ENCODE results near the gene ELMOD3.
"Not testable (repeated sequence)": the region's sequence is repeated elsewhere in the genome, so short reads cannot be mapped to it uniquely, and the experiment has no call there.

The ELMOD3 gene

DNA sequence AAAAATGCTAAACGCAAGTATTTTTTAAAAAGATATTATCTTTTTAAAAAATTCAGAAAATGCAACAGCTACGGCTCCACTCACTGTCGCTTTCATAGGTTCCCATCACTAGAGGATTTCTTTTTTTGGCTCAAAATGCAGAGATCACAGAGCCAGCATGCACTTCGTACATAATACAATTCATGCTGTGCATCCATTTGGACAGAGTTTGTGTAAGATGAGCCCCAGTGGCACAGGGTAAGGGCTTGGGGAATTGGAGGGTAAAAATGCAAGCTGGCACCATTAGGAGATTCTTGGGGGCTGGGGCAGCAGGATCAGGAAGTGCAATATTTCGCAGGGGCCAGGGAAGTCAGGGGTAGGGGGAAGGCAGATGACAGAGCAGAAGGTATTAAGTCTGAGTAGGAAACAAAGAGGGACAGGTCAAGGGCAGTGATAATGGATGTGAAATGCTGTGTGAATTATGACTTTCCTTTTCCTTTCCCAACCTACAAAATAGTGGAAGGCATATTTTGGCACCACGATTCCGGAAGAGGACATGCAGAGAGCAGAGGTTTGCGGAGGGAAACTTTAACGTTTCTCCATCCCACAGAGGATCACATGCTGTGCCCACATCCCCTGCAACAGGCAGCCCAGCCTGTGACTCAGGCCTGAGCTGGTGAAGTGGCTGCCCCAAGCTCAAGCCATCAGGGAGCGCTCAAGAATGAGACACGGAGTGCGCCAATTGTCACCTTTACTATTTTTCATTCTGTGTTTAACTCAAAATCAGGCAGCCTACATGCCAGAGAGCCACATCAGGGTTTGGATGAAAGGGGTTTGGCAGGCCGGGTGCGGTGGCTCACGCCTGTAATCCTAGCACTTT is 50.9 kb downstream of the ELMOD3 start:
- peak; percentile 96 for DNase-seq

GRCh38 chr2:85409845-85410583 is 55.4 kb downstream of the ELMOD3 start, which contains the start of gene CAPG:
Gene CAPG, minus strand, starts transcription at chr2:85410366. Its CDS starts 8,221 bp downstream, at chr2:85402145.
- peak; percentile 92 for DNase-seq

- DNase-seq = no peak
Measured at GRCh38 chr2:85410584-85411404, 56.2 kb downstream of the ELMOD3 start.

DNA sequence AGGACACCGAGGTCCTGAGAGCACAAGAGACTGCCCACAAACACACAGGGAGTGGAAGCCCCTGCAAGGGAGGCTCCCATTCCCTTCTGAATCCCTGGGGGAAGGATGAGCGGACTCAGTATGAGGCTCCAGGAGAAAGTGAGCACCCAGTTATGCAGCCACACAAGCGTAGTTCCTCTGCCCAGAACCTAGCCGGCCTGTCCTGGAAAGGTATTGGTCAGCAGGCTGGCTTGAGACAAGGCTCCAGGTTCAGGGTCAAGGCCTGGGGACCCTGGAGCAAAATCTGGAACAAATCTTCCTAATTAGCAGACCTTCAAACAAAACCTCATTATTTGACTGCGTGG is 56.8 kb downstream of the ELMOD3 start:
- DNase-seq = no peak

DNA sequence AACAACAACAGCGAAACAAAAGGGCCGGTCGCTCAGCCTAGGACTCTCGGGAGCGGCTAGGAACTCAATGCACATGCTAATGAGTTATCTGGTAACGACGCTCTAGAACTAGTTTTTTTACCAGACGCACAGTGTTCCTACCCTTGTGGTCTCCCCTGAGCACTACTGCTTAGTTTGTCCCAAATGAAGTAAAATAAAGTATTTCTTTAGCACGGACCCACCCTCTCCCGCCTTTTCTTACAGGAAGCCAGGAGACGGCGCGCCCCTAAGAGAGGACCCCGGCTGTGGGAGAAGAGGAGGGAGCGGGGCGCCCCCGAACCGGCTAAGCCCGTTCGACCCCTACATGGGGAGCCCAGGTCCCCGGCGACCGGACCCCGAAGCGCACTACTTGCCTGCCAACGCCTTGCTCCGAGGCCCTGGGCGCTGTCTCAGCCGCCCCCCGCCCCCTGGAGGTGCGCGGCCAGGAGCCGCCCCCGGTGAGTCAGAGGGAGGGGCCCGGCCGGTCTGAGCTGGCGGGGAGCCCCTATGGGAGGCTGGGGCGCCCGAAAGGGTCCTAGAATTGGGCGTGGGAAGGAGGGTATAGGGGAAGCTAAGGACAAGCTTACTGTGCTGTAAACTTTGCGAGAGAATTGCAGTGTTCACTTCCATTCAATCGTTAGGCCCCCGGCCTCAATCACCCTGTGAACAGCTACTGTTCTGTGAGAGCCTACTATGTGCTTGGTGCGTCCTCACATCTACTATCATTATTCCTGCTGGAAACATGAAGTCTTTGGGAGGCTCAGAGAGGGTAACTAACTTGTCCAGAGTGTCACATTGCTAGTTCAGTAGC is 59.2 kb downstream of the ELMOD3 start:
- peak; percentile 68 for DNase-seq

- not testable (repeated sequence) for DNase-seq
Measured at GRCh38 chr2:85414421-85414759, 59.8 kb downstream of the ELMOD3 start.

DNA sequence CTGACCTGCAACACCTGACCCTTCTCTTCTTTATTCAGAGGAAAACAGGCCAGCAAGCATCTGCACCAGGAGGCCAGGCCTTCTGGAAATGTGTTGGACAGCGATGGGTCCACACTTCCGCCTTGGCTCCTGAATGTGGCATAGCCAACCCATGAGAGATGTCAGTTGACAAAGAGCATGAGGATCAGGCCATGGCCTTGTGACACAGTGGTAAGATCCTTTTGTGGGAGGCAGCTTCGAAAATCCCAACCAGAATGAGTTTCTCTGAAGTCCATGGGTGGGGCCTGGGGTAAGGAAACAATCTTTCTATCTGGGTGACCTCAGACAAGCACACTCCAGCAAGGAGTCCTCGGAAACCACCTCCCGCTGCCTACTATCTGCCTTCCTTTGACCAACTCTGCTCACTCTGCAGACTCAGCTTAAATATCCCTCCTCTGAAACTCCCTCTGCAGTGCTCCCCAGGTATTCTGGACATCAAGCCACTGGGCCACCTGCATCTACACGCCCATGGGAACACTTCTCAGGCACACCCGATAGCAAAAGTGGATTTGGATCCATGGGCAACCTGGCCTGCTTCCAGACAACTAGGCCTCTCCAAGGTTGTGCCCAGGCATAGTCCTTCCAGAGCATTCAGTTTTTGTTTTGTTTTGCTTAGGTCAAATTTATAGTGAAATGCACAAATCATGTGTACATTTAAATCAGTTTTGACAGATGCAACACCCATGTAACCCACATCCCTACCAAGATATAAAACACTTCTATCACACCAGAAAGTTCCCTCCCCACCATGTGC is 60.4 kb downstream of the ELMOD3 start:
- DNase-seq = peak; percentile 74

GRCh38 chr2:85415980-85416650 is 61.5 kb downstream of the ELMOD3 start:
- DNase-seq = no peak

- DNase-seq = peak; percentile 94
Measured at GRCh38 chr2:85418132-85419008, 63.8 kb downstream of the ELMOD3 start, which contains the start of gene SH2D6. Gene SH2D6, plus strand, starts transcription at chr2:85418714. Its CDS starts 10,752 bp downstream, at chr2:85429466.

DNA sequence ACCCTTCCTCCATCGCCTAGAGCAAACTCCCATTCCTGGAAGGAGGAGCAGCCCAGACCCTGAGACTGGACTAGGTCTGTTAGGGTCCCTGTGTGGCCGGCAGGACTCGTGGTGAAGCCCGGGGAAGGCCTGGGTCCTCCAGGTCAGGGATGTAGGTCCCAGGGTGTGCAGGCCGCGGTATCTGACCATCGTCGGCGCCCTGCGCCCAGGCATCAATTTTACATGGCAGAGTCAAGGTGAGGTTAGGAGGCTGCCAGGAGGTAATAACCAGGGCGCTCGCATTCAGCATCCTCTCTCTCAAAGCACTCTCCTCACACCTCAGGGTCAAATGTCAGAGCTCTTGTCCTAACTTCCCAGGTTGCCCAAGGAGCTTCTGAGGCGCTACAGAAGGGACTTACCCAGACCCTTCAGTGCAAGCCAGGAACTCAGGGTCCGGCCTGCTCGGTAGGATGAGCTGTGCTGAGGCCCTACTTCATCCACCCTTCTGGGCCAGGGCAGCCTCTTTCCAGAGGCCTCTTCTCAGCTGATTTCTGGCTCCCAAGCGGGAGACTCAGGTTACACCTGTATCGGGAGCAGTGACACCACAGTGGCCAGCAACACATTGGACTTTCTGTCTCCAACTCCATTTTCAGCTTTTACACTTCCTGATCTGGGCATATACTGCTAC is 64.6 kb downstream of the ELMOD3 start:
- no peak for DNase-seq

DNA sequence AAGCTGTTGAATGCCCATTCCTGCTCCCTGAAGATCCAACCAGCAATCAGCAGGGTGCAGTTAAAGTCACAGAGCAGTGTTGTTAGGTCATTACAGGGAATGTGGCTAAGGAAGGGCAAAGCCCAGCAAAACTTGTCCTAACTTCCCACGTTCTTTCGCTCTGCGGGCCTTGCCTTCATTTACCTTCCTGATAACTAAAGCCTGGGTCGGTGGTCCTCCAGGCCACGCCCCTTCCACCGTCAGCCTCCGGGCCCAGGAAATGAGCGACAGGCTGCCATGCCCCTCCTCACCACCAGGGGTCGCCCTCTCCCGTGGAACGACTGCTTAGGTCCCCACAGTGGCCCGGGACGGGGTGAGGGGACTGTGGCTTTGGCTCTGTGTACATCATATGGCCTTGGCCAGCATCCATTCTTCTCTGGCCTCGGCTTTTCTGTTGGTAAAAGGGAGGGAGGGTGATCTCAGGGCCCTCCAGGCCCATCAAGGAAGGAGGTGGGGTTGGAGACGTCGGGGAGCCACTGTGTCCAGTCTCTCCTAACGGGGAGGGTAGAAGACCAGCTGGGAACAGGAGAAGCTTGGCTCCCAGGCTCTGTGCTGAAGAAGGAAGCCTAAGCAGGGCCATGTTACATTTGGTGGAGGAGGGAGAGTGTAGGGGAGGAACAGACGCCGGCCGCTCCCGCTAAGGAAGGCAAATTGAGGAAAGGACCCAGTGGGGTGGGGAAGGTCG is 66.1 kb downstream of the ELMOD3 start:
- peak; percentile 93 for DNase-seq

DNA sequence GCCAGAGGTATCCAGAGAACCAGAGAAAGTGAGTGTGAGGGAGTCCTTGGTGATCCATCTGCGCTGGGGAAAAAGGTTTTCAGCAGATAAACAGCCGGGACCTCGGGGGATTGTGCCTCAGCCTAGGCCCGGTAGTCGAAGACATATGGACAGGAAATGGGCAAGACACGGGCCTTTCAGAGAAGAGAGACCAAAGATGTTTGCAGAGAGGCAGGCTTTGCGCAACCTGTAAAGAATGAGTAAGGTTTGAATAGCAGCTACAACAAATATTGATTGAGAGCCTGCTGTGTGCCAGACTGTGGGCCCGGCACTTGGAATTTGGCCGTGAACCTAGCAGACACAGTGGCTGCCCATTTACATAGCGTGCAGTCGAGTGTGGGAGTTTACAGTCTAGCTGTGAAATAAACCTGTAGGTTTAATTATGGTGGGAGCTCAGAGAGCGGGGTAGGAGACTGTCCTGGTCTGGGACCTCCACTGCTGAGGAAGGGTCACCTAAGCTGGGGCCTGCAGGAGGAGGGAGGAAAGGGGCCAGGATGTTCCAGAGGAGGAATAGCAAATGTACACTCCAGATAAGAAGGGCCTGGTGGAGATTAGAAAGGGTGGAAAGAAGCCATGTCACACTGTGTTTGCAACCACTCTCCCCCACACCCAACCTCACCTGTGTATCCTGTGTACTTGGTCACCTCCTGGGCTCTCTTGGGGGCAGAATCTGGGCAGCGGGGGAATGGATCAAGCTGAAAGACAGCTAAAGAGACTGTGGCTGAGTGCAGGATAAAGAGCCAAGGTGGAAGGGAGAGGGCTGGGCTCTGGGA is 66.9 kb downstream of the ELMOD3 start:
- peak; percentile 60 for DNase-seq

DNA sequence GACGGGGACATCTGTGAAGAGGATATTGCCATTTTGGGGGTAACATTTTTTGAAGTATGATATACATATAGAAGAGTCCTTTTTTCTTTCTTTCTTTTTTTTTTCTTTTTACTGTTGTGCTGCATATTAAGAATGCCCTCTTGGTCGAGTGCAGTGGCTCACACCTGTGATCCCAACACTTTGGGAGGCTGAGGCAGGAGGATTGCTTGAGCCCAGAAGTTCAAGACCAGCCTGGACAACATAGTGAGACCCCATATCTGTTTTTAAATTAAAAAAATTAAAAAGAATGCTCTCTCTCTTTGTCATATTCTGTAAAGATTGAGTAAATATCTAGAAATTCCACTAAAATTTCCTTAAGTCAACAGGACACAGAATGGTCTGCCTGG is 67.5 kb downstream of the ELMOD3 start:
- DNase-seq = no peak

- DNase-seq = no peak
Measured at GRCh38 chr2:85423525-85423924, 69.0 kb downstream of the ELMOD3 start.

DNA sequence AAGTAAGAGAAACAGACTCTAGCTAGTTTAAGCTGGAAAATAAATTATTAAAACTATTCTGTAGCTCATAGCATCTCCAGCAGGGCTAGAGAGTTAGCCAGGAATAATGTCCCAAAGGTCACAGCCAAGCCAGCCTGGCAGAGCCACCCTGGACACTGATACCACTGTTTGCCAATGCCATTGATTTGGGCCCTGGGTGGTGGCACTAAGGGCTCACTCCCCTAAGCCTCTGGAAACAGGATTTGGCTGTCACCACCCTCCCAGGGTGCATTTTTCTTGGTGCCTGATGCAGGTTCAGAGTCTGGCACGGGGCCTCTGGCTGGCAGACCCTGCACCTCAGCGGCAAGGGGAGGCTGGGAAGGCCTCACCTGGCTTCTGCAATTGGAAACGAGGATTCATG is 71.0 kb downstream of the ELMOD3 start:
- DNase-seq = no peak

DNA sequence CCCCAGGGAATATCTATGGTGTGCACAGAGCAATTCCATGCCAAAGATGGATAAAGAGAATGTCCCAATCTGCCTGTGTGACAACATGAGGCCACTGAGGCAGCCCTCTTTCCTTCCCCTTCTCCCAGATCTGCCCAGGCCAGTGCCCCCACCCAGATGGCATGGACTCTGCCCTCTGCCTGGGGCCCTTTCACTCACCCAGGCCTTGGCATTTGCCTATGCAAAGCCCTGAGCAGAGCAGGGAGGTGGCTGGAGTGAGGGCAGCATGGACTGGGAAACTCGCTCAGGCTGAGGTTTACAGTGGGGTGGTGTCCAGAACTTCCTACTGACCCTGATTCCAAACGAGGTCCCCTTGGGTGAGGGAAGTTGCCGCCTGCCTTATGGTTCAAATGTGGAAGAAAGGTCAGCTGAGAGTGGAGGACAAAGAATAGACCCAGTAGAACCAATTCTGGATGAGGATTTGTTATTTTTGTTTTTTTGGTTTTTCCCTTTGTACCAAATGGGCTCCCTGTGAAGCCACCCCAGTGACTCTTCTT is 72.8 kb downstream of the ELMOD3 start:
- no peak for DNase-seq

- peak; percentile 59 for DNase-seq
Measured at GRCh38 chr2:85428343-85428881, 73.8 kb downstream of the ELMOD3 start.

Data from hematopoietic multipotent progenitor cell treated with erythropoietin and hydrocortisone succinate and interleukin-3 and kit ligand, for 4 days (in vitro differentiated cells).